ENCODE data around the gene CBFA2T3.
"Not testable (repeated sequence)": the region's sequence is repeated elsewhere in the genome, so short reads cannot be mapped to it uniquely, and the experiment has no call there.

The CBFA2T3 gene

DNA sequence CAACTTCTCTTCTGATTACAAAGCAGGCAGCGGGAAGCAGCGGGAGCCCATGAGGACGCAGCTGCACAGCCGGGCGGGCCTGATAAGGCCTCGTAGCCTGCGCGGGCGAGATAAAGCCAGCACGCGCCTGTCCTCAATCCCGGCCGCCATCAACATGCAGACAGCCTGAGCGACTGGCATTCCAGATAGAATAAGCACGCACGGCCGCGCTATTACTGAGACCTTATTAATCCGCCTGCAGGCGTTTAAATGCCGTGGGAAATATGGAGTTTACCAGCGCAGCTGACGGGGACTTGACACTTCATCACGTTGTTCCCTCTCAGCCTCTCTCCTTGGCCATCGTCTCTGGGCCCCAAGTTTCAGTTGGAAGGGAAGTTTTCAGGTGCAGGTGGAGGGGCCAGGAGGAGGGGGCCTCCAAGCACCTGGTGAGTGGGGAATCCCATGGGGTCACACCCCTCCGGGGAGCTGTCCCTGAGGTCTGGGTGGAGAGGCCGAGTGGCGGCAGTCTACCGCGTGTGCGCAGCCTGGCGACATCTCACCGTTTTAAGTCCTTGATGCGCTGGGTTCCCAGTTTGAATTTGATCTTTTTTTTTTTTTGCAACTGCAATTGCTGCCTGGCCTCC is 27.3 kb upstream of the CBFA2T3 start:
- peaks cover 52% of the 10 kb centered on the region for H3K27me3 Mint-ChIP-seq (ENCODE audit: low read depth)
- peaks cover 7% of the 10 kb centered on the region for H3K9me3 Mint-ChIP-seq
- H3K36me3 Mint-ChIP-seq (ENCODE audit: low read depth) = peaks cover 9% of the 10 kb centered on the region
- H3K27ac Mint-ChIP-seq = no peak overlapping the region
- no peak overlapping the region for H3K4me3 Mint-ChIP-seq
- H3K4me1 Mint-ChIP-seq = no peaks in the 10 kb centered on the region
- TF ChIP-seq, protein P1, sequence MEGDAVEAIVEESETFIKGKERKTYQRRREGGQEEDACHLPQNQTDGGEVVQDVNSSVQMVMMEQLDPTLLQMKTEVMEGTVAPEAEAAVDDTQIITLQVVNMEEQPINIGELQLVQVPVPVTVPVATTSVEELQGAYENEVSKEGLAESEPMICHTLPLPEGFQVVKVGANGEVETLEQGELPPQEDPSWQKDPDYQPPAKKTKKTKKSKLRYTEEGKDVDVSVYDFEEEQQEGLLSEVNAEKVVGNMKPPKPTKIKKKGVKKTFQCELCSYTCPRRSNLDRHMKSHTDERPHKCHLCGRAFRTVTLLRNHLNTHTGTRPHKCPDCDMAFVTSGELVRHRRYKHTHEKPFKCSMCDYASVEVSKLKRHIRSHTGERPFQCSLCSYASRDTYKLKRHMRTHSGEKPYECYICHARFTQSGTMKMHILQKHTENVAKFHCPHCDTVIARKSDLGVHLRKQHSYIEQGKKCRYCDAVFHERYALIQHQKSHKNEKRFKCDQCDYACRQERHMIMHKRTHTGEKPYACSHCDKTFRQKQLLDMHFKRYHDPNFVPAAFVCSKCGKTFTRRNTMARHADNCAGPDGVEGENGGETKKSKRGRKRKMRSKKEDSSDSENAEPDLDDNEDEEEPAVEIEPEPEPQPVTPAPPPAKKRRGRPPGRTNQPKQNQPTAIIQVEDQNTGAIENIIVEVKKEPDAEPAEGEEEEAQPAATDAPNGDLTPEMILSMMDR (IDR thresholded peaks at IDR 0.05; ENCODE audit: unreplicated experiment in 3 of 3) = no peak

DNA sequence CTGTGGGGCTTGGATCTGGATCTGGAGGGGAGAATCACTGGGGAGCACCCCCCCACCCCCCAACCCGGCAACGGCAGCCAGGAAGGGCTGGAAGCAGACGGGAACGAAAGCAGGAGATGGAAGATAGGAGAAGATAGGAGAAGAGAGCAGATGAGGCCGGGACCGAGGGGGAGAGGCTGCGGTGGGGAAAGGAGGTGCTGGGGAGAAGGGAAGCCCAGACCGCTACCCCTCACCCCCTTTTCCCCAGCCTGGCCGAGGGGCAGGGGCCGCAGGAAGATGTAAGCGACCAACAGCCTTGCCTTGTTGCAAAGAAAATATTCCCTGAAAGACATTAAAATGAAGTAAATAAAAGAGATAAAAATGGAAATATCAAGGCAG is 26.8 kb upstream of the CBFA2T3 start:
- no peak overlapping the region for H3K27ac Mint-ChIP-seq
- peaks cover 14% of the 10 kb centered on the region for H3K36me3 Mint-ChIP-seq (ENCODE audit: low read depth)
- no peaks in the 10 kb centered on the region for H3K4me1 Mint-ChIP-seq
- TF ChIP-seq, protein P1 (IDR thresholded peaks at IDR 0.05; ENCODE audit: unreplicated experiment in 3 of 3) = no peak
- H3K9me3 Mint-ChIP-seq = peaks cover 12% of the 10 kb centered on the region
- no peak overlapping the region for H3K4me3 Mint-ChIP-seq
- peaks cover 56% of the 10 kb centered on the region for H3K27me3 Mint-ChIP-seq (ENCODE audit: low read depth)

DNA sequence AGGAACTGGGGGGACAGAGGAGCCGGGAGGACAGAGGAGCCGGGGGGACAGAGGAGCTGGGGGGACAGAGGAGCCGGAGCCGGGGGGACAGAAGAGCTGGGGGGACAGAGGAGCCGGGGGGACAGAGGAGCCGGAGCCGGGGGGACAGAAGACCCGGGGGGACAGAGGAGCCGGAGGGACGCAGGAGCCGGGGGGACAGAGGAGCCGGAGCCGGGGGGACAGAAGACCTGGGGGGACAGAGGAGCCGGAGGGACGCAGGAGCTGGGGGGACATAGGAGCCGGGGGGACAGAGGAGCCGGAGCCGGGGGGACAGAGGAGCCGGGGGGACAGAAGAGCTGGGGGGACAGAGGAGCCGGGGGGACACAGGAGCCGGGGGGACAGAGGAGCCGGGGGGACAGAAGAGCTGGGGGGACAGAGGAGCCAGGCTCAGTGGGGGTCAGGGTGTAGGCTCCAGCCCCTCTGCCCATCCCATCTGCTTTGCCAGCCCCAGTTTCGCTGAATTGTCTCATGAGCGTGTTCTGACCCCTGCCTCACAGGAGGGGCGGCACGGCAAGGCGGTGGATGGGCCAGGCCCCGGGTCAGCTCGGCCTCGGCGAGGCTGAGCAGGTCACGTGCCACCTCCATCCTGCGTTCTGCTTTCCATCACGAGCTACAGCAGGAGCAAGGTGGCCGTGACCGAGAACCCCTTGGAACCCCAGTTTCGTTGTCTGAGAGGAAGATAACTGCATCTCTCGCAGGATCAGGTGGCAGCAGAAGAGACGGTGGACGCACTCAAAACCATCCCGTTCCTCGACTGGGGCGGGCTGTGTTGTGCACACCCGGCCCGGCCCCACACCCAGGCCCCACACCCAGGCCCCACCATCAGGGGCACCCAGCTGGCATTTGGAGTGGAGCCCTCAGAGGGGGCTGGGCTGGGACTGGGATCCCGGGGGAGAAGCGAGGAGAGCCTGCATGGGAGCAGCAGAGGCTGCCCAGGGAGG is 26.1 kb upstream of the CBFA2T3 start:
- H3K36me3 Mint-ChIP-seq (ENCODE audit: low read depth) = peaks cover 14% of the 10 kb centered on the region
- TF ChIP-seq, protein P1 (IDR thresholded peaks at IDR 0.05; ENCODE audit: unreplicated experiment in 3 of 3) = no peak
- no peak overlapping the region for H3K4me3 Mint-ChIP-seq
- H3K27me3 Mint-ChIP-seq (ENCODE audit: low read depth) = peaks cover 57% of the 10 kb centered on the region
- no peaks in the 10 kb centered on the region for H3K4me1 Mint-ChIP-seq
- H3K27ac Mint-ChIP-seq = no peak overlapping the region
- peaks cover 14% of the 10 kb centered on the region for H3K9me3 Mint-ChIP-seq

DNA sequence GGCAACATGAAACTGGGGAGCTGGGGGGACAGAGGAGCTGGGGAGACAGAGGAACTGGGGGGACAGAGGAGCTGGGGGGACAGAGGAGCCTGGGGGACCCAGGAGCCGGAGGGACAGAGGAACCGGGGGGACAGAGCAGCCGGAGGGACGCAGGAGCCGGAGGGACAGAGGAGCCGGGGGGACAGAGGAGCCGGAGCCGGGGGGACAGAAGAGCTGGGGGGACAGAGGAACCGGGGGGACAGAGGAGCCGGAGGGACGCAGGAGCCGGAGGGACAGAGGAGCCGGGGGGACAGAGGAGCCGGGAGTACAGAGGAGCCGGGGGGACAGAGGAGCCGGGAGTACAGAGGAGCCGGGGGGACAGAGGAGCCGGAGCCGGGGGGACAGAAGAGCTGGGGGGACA is 25.1 kb upstream of the CBFA2T3 start:
- Mint-ChIP-seq H3K9me3 (peaks cover 21% of the 10 kb centered on the region), H3K27me3 (ENCODE audit: low read depth) (peaks cover 59% of the 10 kb centered on the region), H3K36me3 (ENCODE audit: low read depth) (peaks cover 18% of the 10 kb centered on the region)
- H3K27ac Mint-ChIP-seq, H3K4me1 Mint-ChIP-seq, H3K4me3 Mint-ChIP-seq: not testable (repeated sequence)

DNA sequence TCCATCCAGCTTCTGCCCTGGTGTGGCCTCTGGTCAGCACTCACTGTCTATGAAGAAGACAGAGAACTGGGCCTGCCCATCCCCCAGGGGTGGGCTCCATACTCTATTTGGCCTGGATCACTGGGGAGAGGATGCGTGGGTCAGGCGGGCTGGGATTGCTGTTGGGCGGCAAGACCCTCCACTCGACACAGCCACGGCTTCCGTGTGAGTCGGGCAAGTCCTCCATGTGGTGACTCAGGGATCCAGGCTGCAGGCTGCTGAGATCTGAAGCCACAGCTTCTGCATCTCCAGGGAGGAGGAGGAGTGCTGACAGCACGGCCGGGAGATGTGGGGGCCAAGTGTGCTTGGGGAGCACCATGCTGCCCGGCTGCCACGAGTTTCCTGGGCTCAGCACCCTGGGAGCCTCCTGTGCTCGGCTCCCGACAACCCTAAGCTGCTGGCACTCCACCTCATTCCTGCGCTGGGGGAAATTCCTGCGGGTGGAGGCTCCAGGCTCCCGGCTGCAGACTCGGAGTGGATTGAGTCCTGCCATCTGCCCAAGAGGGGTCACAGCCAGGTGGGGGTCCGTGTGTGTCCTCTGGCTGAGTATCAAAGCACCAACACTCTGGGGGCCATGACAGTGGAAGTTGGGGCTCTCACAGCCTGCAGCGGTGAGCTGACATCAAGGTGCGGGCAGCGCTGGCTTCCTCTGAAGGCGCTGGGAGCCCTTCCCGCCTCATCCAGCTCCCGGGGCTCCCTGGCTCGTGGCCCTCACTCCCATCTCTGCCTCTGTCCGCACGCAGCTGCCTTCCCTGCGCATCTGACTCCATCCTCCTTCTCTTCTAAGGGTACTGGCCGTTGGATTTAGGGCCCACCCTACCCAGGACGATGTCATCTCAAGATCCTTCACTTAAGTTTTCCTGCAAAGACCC is 24.4 kb upstream of the CBFA2T3 start:
- Mint-ChIP-seq H3K36me3 (ENCODE audit: low read depth) (peaks cover 18% of the 10 kb centered on the region), H3K27ac (no peak overlapping the region), H3K27me3 (ENCODE audit: low read depth) (peaks cover 59% of the 10 kb centered on the region), H3K4me3 (no peak overlapping the region), H3K9me3 (peaks cover 21% of the 10 kb centered on the region), H3K4me1 (no peaks in the 10 kb centered on the region)
- TF ChIP-seq, protein P1 (IDR thresholded peaks at IDR 0.05; ENCODE audit: unreplicated experiment in 3 of 3) = no peak

Measured in nephron (organoid).